ENCODE measurements around the gene PAMR1.

Gene PAMR1

GRCh38 chr11:35491231-35491871, 34.1 kb downstream of the PAMR1 start:
- no peak for DNase-seq (ENCODE audit: low read depth)

- DNase-seq (ENCODE audit: low read depth): no peak
These were observed 37.3 kb downstream of the PAMR1 start for GRCh38 chr11:35488117-35488516.

GRCh38 chr11:35487532-35488078, 37.8 kb downstream of the PAMR1 start:
- DNase-seq (ENCODE audit: low read depth): no peak

GRCh38 chr11:35486934-35487333, 38.5 kb downstream of the PAMR1 start:
- DNase-seq (ENCODE audit: low read depth): no peak

- DNase-seq (ENCODE audit: low read depth): no peak
These were observed 39.0 kb downstream of the PAMR1 start for GRCh38 chr11:35486446-35486845.

- DNase-seq (ENCODE audit: low read depth): peak; percentile 51
These were observed 39.6 kb downstream of the PAMR1 start for GRCh38 chr11:35485656-35486322.

- no peak for DNase-seq (ENCODE audit: low read depth)
These were observed 41.0 kb downstream of the PAMR1 start for GRCh38 chr11:35484435-35484834.

- no peak for DNase-seq (ENCODE audit: low read depth)
These were observed 42.1 kb downstream of the PAMR1 start for GRCh38 chr11:35483131-35483820.

- DNase-seq (ENCODE audit: low read depth): no peak
These were observed 45.7 kb downstream of the PAMR1 start for GRCh38 chr11:35479731-35480130.

- no peak for DNase-seq (ENCODE audit: low read depth)
These were observed 46.8 kb downstream of the PAMR1 start for GRCh38 chr11:35478471-35479091.

- DNase-seq (ENCODE audit: low read depth): no peak
These were observed 47.5 kb downstream of the PAMR1 start for GRCh38 chr11:35477901-35478300.

GRCh38 chr11:35474688-35475087, 50.7 kb downstream of the PAMR1 start:
- no peak for DNase-seq (ENCODE audit: low read depth)

- DNase-seq (ENCODE audit: low read depth): no peak
These were observed 51.5 kb downstream of the PAMR1 start for GRCh38 chr11:35473795-35474374.

GRCh38 chr11:35470616-35471015, 54.8 kb downstream of the PAMR1 start:
- DNase-seq (ENCODE audit: low read depth): no peak

- DNase-seq (ENCODE audit: low read depth): no peak
These were observed 59.4 kb downstream of the PAMR1 start for GRCh38 chr11:35466058-35466457.

GRCh38 chr11:35464308-35464707, 61.1 kb downstream of the PAMR1 start:
- no peak for DNase-seq (ENCODE audit: low read depth)

GRCh38 chr11:35463331-35463751, 62.1 kb downstream of the PAMR1 start:
- no peak for DNase-seq (ENCODE audit: low read depth)

- DNase-seq (ENCODE audit: low read depth): no peak
These were observed 63.4 kb downstream of the PAMR1 start for GRCh38 chr11:35461917-35462538.

- DNase-seq (ENCODE audit: low read depth): no peak
These were observed 65.9 kb downstream of the PAMR1 start for GRCh38 chr11:35459489-35459888.

GRCh38 chr11:35458846-35459245, 66.6 kb downstream of the PAMR1 start:
- no peak for DNase-seq (ENCODE audit: low read depth)

GRCh38 chr11:35454362-35454761, 71.1 kb downstream of the PAMR1 start:
- no peak for DNase-seq (ENCODE audit: low read depth)
